Measurements from ENCODE around the gene MKNK2. TPM values are rescaled to one million over a fixed set of nuclear protein-coding genes. Genes with fewer than 3 reads are reported as not detected.
A peak's percentile ranks its signal among the peaks of the same experiment; 100 is the strongest.

Gene MKNK2
- total and polyA plus RNA-seq, 2 donors (not counting 1 experiment from before 2014, with no cell fraction given) = 440 to 777 TPM

DNA sequence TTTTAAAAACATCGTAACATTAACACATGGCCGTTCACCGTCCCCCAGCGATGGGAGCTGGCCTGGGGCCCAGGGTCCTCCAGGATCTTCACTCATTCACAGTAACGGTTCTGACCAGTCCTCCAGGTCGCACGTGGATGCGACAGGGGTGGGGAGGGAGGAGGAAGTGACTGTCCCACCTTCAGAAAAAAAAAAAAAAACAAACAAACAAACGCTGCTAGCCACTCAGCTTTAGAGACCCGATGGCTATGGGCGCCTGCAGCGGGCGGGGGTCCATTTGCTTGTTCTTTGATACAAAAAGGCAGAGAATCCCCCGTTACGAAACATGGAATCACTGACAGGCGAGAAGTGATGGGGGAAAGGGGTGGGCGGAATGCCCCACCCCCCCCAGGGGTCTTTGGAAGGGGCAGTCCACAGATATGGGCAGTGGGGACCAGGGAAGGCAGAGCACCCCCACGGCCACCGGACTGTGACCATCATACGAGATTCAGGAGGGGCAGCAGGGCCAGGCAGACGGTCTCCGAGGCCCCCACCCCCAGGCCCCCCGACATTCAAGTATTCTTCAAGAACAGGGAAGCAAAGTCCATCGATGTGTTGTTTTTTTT is 13.3 kb downstream of the MKNK2 start:
- Histone ChIP-seq H3K36me3 (replicated peaks in 1 of 2; ENCODE audit: control extremely low read depth in 1 of 2, control insufficient read depth in 1 of 2, extremely low read depth in 1 of 2, insufficient read depth in 2 of 2, low read length in 1 of 2) (peaks cover 0 to 45% of the 10 kb centered on the region in 2 experiments), H4K20me1 (ENCODE audit: control insufficient read depth, insufficient read depth, low read length, poor library complexity, severe bottlenecking) (peaks cover 59% of the 10 kb centered on the region), H3K4me1 (ENCODE audit: control insufficient read depth in 2 of 2, insufficient read depth in 2 of 2, low read length in 2 of 2) (peaks cover 24 to 47% of the 10 kb centered on the region in 2 donors), H3K9ac (ENCODE audit: low read length) (no peak overlapping the region), H3K9me3 (ENCODE audit: control extremely low read depth in 1 of 3, control insufficient read depth in 2 of 3, insufficient read depth in 1 of 3, low read length in 2 of 3) (peaks cover 0 to 24% (median 5%) of the 10 kb centered on the region in 3 donors), H3K79me2 (ENCODE audit: control insufficient read depth, insufficient read depth, low read length) (peaks cover 24% of the 10 kb centered on the region), H3K4me2 (replicated peaks; ENCODE audit: low read depth, low read length, poor library complexity, severe bottlenecking) (no peak overlapping the region), H2AFZ (ENCODE audit: insufficient read depth, low read depth, low read length, poor library complexity, severe bottlenecking) (no peak overlapping the region), H3K27me3 (replicated peaks in 1 of 4; ENCODE audit: control extremely low read depth in 1 of 4, control insufficient read depth in 3 of 4, insufficient read depth in 4 of 4, low read length in 3 of 4) (no peaks in the 10 kb centered on the region), H3K27ac (ENCODE audit: low read length in 2 of 2) (no peak overlapping the region), H3K4me3 (ENCODE audit: control extremely low read depth in 1 of 5, extremely low read depth in 1 of 5, insufficient read depth in 1 of 5, low read depth in 2 of 5, low read length in 4 of 5) (no peak overlapping the region)
- ChIA-PET CTCF (interaction anchor here (0.8 to 1.8 kb wide), 3 partner anchors 10 to 173 kb away, joined by 3 to 4 read pairs (median 4); no protein-coding TSS in a partner anchor), POLR2A (interaction anchor here (0.6 to 7.4 kb wide), 6 partner anchors 21 to 216 kb away, joined by 3 to 69 read pairs (median 4); no protein-coding TSS in a partner anchor)
- 94% methylated on average over 6 of the region's 24 CpGs for WGBS (ENCODE audit: insufficient coverage)
- Mint-ChIP-seq H3K4me3 (no peak overlapping the region), H3K27me3 (no peaks in the 10 kb centered on the region), H3K9me3 (ENCODE audit: insufficient read depth) (no peaks in the 10 kb centered on the region), H3K4me1 (peaks cover 41% of the 10 kb centered on the region), H3K27ac (peak overlapping the region; percentile 41)
- TF ChIP-seq CTCF (IDR thresholded peaks at IDR 0.05) (no peak), EZH2 (IDR thresholded peaks at IDR 0.05; ENCODE audit: borderline replicate concordance, insufficient read depth, low read depth, low read length, poor library complexity, severe bottlenecking) (no peak)
- intact Hi-C loops (cut with micrococcal nuclease) = no loop called here
- ATAC-seq (ENCODE audit: low read depth) = no peak
- DNase-seq = peak; percentile 40

- ATAC-seq (ENCODE audit: low read depth) = no peak
Observed at GRCh38 chr19:2036424-2036823, 14.6 kb downstream of the MKNK2 start.

More at GRCh38 chr19:2036424-2036823, 14.6 kb downstream of the MKNK2 start:
- Mint-ChIP-seq H3K27me3 (no peaks in the 10 kb centered on the region), H3K27ac (no peak overlapping the region), H3K4me1 (peaks cover 45% of the 10 kb centered on the region), H3K4me3 (no peak overlapping the region), H3K9me3 (ENCODE audit: insufficient read depth) (no peaks in the 10 kb centered on the region)
- intact Hi-C loops (cut with micrococcal nuclease) = no loop called here
- 94% methylated on average over 2 of the region's 8 CpGs for WGBS (ENCODE audit: insufficient coverage)
- H4K20me1 ChIP-seq (ENCODE audit: control insufficient read depth, insufficient read depth, low read length, poor library complexity, severe bottlenecking) = peaks cover 50% of the 10 kb centered on the region
- peak; percentile 49 for DNase-seq
- peaks cover 25 to 48% of the 10 kb centered on the region in 2 donors for H3K4me1 ChIP-seq (ENCODE audit: control insufficient read depth in 2 of 2, insufficient read depth in 2 of 2, low read length in 2 of 2)
- H3K27me3 ChIP-seq (replicated peaks in 1 of 4; ENCODE audit: control extremely low read depth in 1 of 4, control insufficient read depth in 3 of 4, insufficient read depth in 4 of 4, low read length in 3 of 4) = no peaks in the 10 kb centered on the region
- H3K4me3 ChIP-seq (ENCODE audit: control extremely low read depth in 1 of 5, extremely low read depth in 1 of 5, insufficient read depth in 1 of 5, low read depth in 2 of 5, low read length in 4 of 5) = no peak overlapping the region
- H3K9me3 ChIP-seq (ENCODE audit: control extremely low read depth in 1 of 3, control insufficient read depth in 2 of 3, insufficient read depth in 1 of 3, low read length in 2 of 3) = peaks cover 0 to 24% (median 5%) of the 10 kb centered on the region in 3 donors
- H3K36me3 ChIP-seq (replicated peaks in 1 of 2; ENCODE audit: control extremely low read depth in 1 of 2, control insufficient read depth in 1 of 2, extremely low read depth in 1 of 2, insufficient read depth in 2 of 2, low read length in 1 of 2) = peaks cover 0 to 38% of the 10 kb centered on the region in 2 experiments
- no peak overlapping the region for H2AFZ ChIP-seq (ENCODE audit: insufficient read depth, low read depth, low read length, poor library complexity, severe bottlenecking)
- no peak overlapping the region for H3K27ac ChIP-seq (ENCODE audit: low read length in 2 of 2)
- no peak overlapping the region for H3K9ac ChIP-seq (ENCODE audit: low read length)
- ChIA-PET CTCF (interaction anchor here (0.7 to 0.9 kb wide), 3 partner anchors 13 to 16 kb away, joined by 3 to 6 read pairs (median 3); no protein-coding TSS in a partner anchor), POLR2A (interaction anchor here (0.7 to 2.6 kb wide), 4 partner anchors 15 to 1379 kb away, joined by 3 to 11 read pairs (median 4); partner anchors contain the start of gene MKNK2)
- H3K4me2 ChIP-seq (replicated peaks; ENCODE audit: low read depth, low read length, poor library complexity, severe bottlenecking) = no peak overlapping the region
- H3K79me2 ChIP-seq (ENCODE audit: control insufficient read depth, insufficient read depth, low read length) = peaks cover 16% of the 10 kb centered on the region
- TF ChIP-seq CTCF (IDR thresholded peaks at IDR 0.05) (no peak), EZH2 (IDR thresholded peaks at IDR 0.05; ENCODE audit: borderline replicate concordance, insufficient read depth, low read depth, low read length, poor library complexity, severe bottlenecking) (no peak)

All from B cell (primary cell).